VCaP (cell line): Measurements from ENCODE around the gene ILDR1.
"Not testable (repeated sequence)": the region's sequence is repeated elsewhere in the genome, so short reads cannot be mapped to it uniquely, and the experiment has no call there.

Experiments used
- H3K27ac ChIP-seq: fragments of 450-650 bp; 2 replicates; pipeline ENCODE4 v1.5.1; 2017
- TF ChIP-seq, protein P1 (sequence below): fragments of 450-650 bp; conservative IDR thresholded peaks from 2 replicates; pipeline ENCODE4 v1.5.1; 2017; ENCODE audit warnings: mild to moderate bottlenecking, moderate library complexity

The ILDR1 gene

DNA sequence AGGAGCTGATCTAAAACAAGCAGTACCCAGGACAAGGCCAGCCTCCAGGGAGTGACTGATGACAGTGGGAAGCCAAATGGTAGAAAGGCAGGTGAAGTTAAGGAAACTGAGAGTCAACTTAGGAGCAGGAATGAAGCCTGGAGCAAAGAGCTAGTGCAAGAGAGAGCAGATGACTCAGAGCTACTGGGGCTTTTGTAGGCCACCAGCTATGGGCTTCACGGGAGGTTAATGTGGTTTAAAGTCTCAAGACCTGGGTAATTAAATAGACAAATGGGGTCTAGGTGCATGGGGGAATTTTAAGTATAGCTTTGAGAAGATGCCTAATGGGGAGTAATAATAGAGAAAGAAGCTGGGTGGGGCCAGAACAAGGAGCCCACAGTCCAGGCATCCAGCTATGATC, 36.2 kb upstream of the ILDR1 start:
- no peak overlapping the region for H3K27ac ChIP-seq
- TF ChIP-seq, protein P1, sequence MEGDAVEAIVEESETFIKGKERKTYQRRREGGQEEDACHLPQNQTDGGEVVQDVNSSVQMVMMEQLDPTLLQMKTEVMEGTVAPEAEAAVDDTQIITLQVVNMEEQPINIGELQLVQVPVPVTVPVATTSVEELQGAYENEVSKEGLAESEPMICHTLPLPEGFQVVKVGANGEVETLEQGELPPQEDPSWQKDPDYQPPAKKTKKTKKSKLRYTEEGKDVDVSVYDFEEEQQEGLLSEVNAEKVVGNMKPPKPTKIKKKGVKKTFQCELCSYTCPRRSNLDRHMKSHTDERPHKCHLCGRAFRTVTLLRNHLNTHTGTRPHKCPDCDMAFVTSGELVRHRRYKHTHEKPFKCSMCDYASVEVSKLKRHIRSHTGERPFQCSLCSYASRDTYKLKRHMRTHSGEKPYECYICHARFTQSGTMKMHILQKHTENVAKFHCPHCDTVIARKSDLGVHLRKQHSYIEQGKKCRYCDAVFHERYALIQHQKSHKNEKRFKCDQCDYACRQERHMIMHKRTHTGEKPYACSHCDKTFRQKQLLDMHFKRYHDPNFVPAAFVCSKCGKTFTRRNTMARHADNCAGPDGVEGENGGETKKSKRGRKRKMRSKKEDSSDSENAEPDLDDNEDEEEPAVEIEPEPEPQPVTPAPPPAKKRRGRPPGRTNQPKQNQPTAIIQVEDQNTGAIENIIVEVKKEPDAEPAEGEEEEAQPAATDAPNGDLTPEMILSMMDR: no peak

- TF ChIP-seq, protein P1: no peak
- no peak overlapping the region for H3K27ac ChIP-seq
Measured at GRCh38 chr3:122057671-122058070, 35.6 kb upstream of the ILDR1 start.

DNA sequence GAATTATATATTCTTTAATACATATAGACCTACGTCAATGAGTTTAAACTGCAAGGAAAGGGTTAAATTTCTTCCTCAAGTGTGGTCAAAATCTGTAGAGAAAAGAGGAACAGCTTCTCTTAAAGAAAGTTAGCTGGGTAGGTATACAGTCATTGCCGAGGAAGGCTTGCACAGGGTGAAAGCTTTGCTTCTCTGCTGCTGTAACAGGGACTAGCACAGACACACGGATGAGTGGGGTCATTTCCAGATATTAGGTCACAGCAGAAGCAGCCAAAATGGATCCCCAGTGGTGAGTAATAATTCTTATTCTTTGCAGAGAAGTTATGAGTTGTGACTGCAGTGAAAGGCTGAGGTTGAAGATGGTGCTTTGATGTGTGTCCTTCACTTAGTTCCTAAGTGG, 33.2 kb upstream of the ILDR1 start, which contains the start of gene CD86:
TSS of gene CD86 (plus strand) at position 148 of the 400 bp plus-strand sequence. CDS start at position 276, 128 bp downstream.
- TF ChIP-seq, protein P1: no peak
- H3K27ac ChIP-seq: no peak within 1 kb of the TSS

DNA sequence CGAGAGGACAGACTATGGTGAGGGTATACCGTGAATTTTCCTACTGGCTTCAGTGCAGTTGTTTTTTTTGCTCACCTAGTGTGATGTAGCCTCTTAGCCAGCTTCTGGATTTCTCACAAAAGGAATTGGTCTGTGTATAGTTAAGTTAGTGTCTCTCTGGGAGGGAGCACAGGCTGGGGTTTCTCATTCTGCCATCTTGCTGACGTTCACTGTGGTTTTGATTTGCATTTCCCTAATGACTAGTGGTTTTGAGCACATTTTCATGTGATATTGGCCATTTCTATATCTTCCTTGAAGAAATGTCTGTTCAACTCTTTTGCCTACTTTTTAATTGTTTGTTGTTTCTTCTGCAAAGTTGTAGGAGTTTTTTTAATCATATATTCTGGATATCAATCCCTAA, 30.9 kb upstream of the ILDR1 start:
- TF ChIP-seq, protein P1: no peak
- H3K27ac ChIP-seq: no peak overlapping the region

DNA sequence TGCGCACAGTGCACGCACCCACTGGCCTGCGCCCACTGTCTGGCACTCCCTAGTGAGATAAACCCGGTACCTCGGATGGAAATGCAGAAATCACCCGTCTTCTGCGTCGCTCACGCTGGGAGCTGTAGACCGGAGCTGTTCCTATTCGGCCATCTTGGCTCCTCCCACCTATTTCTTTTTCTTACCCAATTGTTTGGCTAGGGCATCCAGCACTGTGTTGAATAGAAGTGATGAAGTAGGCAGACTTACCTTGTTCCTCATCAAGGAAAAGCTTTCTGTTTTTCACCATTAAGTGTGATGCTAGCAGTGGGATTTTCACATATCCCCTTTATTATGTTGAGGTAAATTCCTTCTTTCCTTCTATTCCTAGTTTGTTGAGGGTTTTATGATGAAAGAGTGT, 25.7 kb upstream of the ILDR1 start:
- H3K27ac ChIP-seq: not testable (repeated sequence)

DNA sequence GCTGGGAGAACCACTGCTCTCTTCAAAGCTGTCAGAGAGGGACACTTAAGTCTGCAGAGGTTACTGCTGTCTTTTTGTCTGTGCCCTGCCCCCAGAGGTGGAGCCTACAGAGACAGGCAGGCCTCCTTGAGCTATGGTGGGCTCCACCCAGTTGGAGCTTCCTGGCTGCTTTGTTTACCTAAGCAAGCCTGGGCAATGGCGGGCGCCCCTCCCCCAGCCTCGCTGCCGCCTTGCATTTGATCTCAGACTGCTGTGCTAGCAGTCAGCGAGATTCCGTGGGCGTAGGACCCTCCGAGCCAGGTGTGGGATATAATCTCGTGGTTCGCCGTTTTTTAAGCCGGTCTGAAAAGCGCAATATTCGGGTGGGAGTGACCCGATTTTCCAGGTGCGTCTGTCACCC, 25.2 kb upstream of the ILDR1 start:
- H3K27ac ChIP-seq: not testable (repeated sequence)

- H3K27ac ChIP-seq: no peak overlapping the region
- TF ChIP-seq, protein P1: no peak
Measured at GRCh38 chr3:122033023-122033422, 11.0 kb upstream of the ILDR1 start.

DNA sequence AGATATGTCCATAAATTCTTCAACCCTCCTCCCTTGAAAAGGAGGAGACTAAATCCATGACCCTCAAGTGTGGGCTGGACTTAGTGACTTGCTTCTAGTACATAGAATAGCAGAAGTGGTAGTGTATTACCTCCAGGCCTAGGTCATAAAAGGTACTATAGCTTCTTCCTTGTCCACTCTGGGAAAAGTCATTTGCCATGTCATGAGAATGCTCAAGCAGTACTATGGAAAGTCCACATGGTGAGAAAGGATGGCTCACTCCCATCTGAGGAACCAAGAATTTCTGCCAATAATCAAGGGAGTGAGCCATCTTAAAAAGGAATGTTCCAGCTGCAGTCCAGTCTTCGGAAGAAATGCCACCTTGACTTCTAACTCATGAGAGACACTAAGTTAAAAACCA, 10.5 kb upstream of the ILDR1 start:
- H3K27ac ChIP-seq: no peak overlapping the region
- TF ChIP-seq, protein P1: no peak

GRCh38 chr3:122031123-122031468, 9.0 kb upstream of the ILDR1 start:
- TF ChIP-seq, protein P1: no peak
- no peak overlapping the region for H3K27ac ChIP-seq
